KMS-11 (cell line): Measurements from ENCODE around the gene SLC19A1.

ENCODE experiments used
- H2AFZ ChIP-seq: fragments of 200-600 bp; sonication (generic); 2 replicates; pipeline ENCODE4 v1.6.1; 2016; ENCODE audit warnings: antibody characterized with exemption, mixed run types, low read depth
- H3K27ac ChIP-seq: fragments of 200-600 bp; sonication (generic); 2 replicates; pipeline ENCODE4 v1.6.1; 2016; ENCODE audit warnings: mild to moderate bottlenecking, mixed run types
- H3K27me3 ChIP-seq: fragments of 200-600 bp; sonication (generic); 2 replicates; pipeline ENCODE4 v1.6.1; 2017; ENCODE audit warnings: mild to moderate bottlenecking, low read depth, mixed run types, moderate library complexity; ENCODE audit not compliant: insufficient read depth
- H3K36me3 ChIP-seq: fragments of 200-600 bp; sonication (generic); 2 replicates; pipeline ENCODE4 v1.6.1; 2017; ENCODE audit warnings: mild to moderate bottlenecking, mixed run types; ENCODE audit not compliant: insufficient read depth
- H3K4me1 ChIP-seq: fragments of 200-600 bp; sonication (generic); 2 replicates; pipeline ENCODE4 v1.6.1; 2016; ENCODE audit warnings: mild to moderate bottlenecking, low read depth, mixed run types; ENCODE audit not compliant: poor library complexity, severe bottlenecking
- H3K4me2 ChIP-seq: fragments of 200-600 bp; sonication (generic); 2 replicates; pipeline ENCODE4 v1.7.0; 2016; ENCODE audit warnings: mild to moderate bottlenecking, mixed run types
- H3K4me3 ChIP-seq: fragments of 200-600 bp; sonication (generic); IDR thresholded peaks from 2 replicates; pipeline ENCODE4 v1.6.1; 2017; ENCODE audit warnings: low read depth, low read length, mixed read lengths; ENCODE audit not compliant: insufficient read depth
- H3K79me2 ChIP-seq: fragments of 200-600 bp; sonication (generic); 2 replicates; pipeline ENCODE4 v1.6.1; 2016; ENCODE audit warnings: low read depth, mixed run types; ENCODE audit not compliant: insufficient read depth
- H3K9ac ChIP-seq: fragments of 200-600 bp; sonication (generic); 2 replicates; pipeline ENCODE4 v1.6.1; 2016; ENCODE audit warnings: mild to moderate bottlenecking, mixed run types
- H4K20me1 ChIP-seq: fragments of 200-600 bp; sonication (generic); 2 replicates; pipeline ENCODE4 v1.6.1; 2016; ENCODE audit warnings: mild to moderate bottlenecking, mixed run types; ENCODE audit not compliant: insufficient read depth
- TF ChIP-seq, protein P1 (sequence below): fragments of 200-600 bp; sonication (generic); conservative IDR thresholded peaks from 2 replicates; pipeline ENCODE4 v1.6.1; 2017; ENCODE audit warnings: low read depth, mild to moderate bottlenecking, antibody characterized with exemption, low read length, moderate library complexity, mixed read lengths

The SLC19A1 gene

DNA sequence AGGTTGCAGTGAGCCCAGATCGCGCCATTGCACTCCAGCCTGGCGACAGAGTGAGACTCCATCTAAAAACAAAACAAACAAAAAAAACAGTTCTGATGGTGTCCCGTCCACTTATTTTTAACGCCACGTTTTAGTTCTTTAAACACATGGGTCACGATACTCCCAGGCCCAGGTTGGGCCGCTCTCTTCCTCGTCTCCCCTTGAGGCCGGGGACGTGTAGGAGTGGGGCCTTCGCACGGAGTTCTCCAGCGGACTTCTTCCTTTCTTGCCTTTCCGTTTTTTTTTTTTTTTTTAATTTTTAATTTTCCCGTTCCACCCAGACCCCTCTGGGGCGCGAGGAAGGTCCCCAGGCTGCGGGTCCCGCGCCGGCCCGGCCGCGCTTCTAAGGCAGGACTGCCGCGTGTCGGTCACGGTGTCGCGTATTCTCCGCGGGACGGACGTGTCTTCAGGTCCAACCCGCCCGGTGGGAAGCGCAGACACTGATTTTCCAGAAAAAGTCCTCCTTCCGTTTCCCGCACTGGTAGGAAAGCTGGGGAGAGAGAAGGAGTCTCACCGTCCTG lies 47.5 kb upstream of the SLC19A1 start:
- Histone ChIP-seq H2AFZ (no peak overlapping the region), H3K4me2 (no peak overlapping the region), H3K79me2 (no peaks in the 10 kb centered on the region), H4K20me1 (no peaks in the 10 kb centered on the region), H3K4me3 (no peak overlapping the region), H3K27me3 (peaks cover 49% of the 10 kb centered on the region), H3K36me3 (no peaks in the 10 kb centered on the region), H3K4me1 (peaks cover 19% of the 10 kb centered on the region), H3K9ac (no peak overlapping the region), H3K27ac (no peak overlapping the region)
- TF ChIP-seq, protein P1, sequence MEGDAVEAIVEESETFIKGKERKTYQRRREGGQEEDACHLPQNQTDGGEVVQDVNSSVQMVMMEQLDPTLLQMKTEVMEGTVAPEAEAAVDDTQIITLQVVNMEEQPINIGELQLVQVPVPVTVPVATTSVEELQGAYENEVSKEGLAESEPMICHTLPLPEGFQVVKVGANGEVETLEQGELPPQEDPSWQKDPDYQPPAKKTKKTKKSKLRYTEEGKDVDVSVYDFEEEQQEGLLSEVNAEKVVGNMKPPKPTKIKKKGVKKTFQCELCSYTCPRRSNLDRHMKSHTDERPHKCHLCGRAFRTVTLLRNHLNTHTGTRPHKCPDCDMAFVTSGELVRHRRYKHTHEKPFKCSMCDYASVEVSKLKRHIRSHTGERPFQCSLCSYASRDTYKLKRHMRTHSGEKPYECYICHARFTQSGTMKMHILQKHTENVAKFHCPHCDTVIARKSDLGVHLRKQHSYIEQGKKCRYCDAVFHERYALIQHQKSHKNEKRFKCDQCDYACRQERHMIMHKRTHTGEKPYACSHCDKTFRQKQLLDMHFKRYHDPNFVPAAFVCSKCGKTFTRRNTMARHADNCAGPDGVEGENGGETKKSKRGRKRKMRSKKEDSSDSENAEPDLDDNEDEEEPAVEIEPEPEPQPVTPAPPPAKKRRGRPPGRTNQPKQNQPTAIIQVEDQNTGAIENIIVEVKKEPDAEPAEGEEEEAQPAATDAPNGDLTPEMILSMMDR = no peak

- no peaks in the 10 kb centered on the region for H4K20me1 ChIP-seq
- H3K27ac ChIP-seq = no peak overlapping the region
- H3K36me3 ChIP-seq = no peaks in the 10 kb centered on the region
- no peak overlapping the region for H3K9ac ChIP-seq
- H2AFZ ChIP-seq = no peak overlapping the region
- TF ChIP-seq, protein P1 = no peak
- H3K4me2 ChIP-seq = no peak overlapping the region
- H3K4me1 ChIP-seq = peaks cover 19% of the 10 kb centered on the region
- H3K79me2 ChIP-seq = no peaks in the 10 kb centered on the region
- no peak overlapping the region for H3K4me3 ChIP-seq
- peaks cover 57% of the 10 kb centered on the region for H3K27me3 ChIP-seq
Measured at GRCh38 chr21:45588871-45589491, 46.7 kb upstream of the SLC19A1 start.

GRCh38 chr21:45588086-45588825 lies 46.0 kb upstream of the SLC19A1 start:
- Histone ChIP-seq H3K4me3 (no peak overlapping the region), H4K20me1 (no peaks in the 10 kb centered on the region), H3K27ac (no peak overlapping the region), H3K27me3 (peaks cover 63% of the 10 kb centered on the region), H3K4me2 (no peak overlapping the region), H3K4me1 (peaks cover 19% of the 10 kb centered on the region), H2AFZ (no peak overlapping the region), H3K9ac (no peak overlapping the region), H3K36me3 (no peaks in the 10 kb centered on the region), H3K79me2 (no peaks in the 10 kb centered on the region)
- TF ChIP-seq, protein P1 = no peak

DNA sequence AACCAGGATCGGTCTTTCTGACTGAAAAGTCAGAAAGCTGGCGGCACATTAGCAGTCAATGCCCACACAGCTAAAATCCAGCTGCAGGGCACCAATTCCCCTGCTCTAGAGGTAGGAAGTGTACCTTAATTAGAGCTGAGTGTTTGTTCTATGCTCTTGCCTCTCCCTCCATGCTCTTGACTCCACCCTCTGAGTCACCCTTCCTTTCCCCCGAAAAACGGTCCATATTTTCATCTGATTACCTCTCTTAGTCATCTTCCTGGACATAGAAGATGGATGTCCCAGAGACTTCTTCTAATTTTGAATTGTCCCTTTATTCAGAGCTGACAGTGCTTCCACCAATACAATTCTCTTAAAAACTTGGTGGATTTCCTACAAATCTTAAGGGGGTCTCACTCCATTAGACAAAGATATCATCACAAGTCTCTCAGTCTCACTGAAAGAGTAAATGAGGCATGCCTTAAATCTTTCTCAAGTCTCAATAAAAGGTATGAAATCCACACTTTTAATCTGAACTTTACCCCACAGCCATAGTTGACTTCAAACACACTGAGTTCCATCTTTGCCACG lies 44.1 kb upstream of the SLC19A1 start:
- no peak overlapping the region for H3K9ac ChIP-seq
- TF ChIP-seq, protein P1 = no peak
- no peaks in the 10 kb centered on the region for H3K79me2 ChIP-seq

More for the DNA sequence above, 44.1 kb upstream of the SLC19A1 start:
- H3K36me3 ChIP-seq = no peaks in the 10 kb centered on the region
- H3K4me1 ChIP-seq = peaks cover 4% of the 10 kb centered on the region
- peaks cover 68% of the 10 kb centered on the region for H3K27me3 ChIP-seq
- no peaks in the 10 kb centered on the region for H4K20me1 ChIP-seq
- no peak overlapping the region for H2AFZ ChIP-seq
- no peak overlapping the region for H3K4me2 ChIP-seq
- no peak overlapping the region for H3K4me3 ChIP-seq
- no peak overlapping the region for H3K27ac ChIP-seq
